Fibroblast of lung (primary cell): Measurements from ENCODE around the gene CYP4F3. TPM values are rescaled to one million over a fixed set of nuclear protein-coding genes. Genes with fewer than 3 reads are reported as not detected.

Experiments
- DNase-seq, 2 donors: peaks; one replicate each; pipeline versions ENCODE4 v3.0.0 to v3.0.0-alpha.2; 2010; ENCODE audit warnings: low read depth in 2 of 2
- H2AFZ ChIP-seq: 2 replicates; pipeline ENCODE4 v1.5.1; 2012; ENCODE audit warnings: low read length, control low read depth, inconsistent platforms
- H3K27ac ChIP-seq: 2 replicates; pipeline ENCODE4 v1.5.1; 2011; ENCODE audit warnings: low read length, control low read depth; ENCODE audit not compliant: insufficient read depth
- H3K27me3 ChIP-seq: 2 replicates; pipeline ENCODE4 v1.5.1; 2011; ENCODE audit warnings: mild to moderate bottlenecking, low read length; ENCODE audit not compliant: control insufficient read depth, insufficient read depth
- H3K36me3 ChIP-seq: 2 replicates; pipeline ENCODE4 v1.5.1; 2011; ENCODE audit warnings: low read length; ENCODE audit not compliant: control insufficient read depth, insufficient read depth
- H3K4me1 ChIP-seq: 2 replicates; pipeline ENCODE4 v1.5.1; 2011; ENCODE audit warnings: low read length; ENCODE audit not compliant: control insufficient read depth, insufficient read depth; ENCODE audit errors: extremely low read depth
- H3K4me2 ChIP-seq: 2 replicates; pipeline ENCODE4 v1.5.1; 2011; ENCODE audit warnings: low read length, control low read depth; ENCODE audit not compliant: insufficient read depth; ENCODE audit errors: extremely low read depth
- H3K4me3 ChIP-seq, 4 experiments: fragments of 200-600 bp in 1 of 4; sonication (generic) in 1 of 4; replicated peaks in 1 of 4; 2 replicates each; pipeline ENCODE4 v1.5.1; 2011 to 2016; ENCODE audit warnings: low read length in 4 of 4, low read depth in 3 of 4, mild to moderate bottlenecking in 3 of 4, control low read depth in 2 of 4, inconsistent platforms in 1 of 4, mixed read lengths in 1 of 4; ENCODE audit not compliant: insufficient read depth in 1 of 4; ENCODE audit errors: control extremely low read depth in 1 of 4
- H3K79me2 ChIP-seq: 2 replicates; pipeline ENCODE4 v1.5.1; 2012; ENCODE audit warnings: mild to moderate bottlenecking, low read length, inconsistent platforms; ENCODE audit not compliant: control insufficient read depth, insufficient read depth
- H3K9ac ChIP-seq: 2 replicates; pipeline ENCODE4 v1.5.1; 2011; ENCODE audit warnings: mild to moderate bottlenecking, low read length, control low read depth; ENCODE audit not compliant: insufficient read depth
- H3K9me3 ChIP-seq: 2 replicates; pipeline ENCODE4 v1.5.1; 2012; ENCODE audit warnings: low read depth, low read length; ENCODE audit not compliant: control insufficient read depth, insufficient read depth
- H4K20me1 ChIP-seq: 2 replicates; pipeline ENCODE4 v1.5.1; 2011; ENCODE audit warnings: low read length; ENCODE audit not compliant: control insufficient read depth, insufficient read depth; ENCODE audit errors: extremely low read depth
- EZH2 ChIP-seq: IDR thresholded peaks from 2 replicates; pipeline ENCODE4 v1.5.1; 2012; ENCODE audit warnings: low read length, control low read depth, mild to moderate bottlenecking; ENCODE audit errors: missing control alignments
- polyA plus RNA-seq, 2 donors: library from polyadenylated mRNA; depleted of rRNA in 1 of 2; stranded (reverse) in 1 of 2; unstranded in 1 of 2; fragments of >200 nt; gene quantifications; 2 replicates each; pipeline ENCODE4 v1.2.1, GENCODE V29; 2011 to 2012; ENCODE audit warnings: missing spikeins in 1 of 2
- total RNA-seq: library from RNA; depleted of rRNA; stranded (reverse); fragments of >200 nt; gene quantifications from 2 replicates; pipeline ENCODE4 v1.2.1, GENCODE V29; 2014
- TF ChIP-seq, protein P1 (sequence below), 2 donors: IDR thresholded peaks in 1 of 2; conservative IDR thresholded peaks in 1 of 2; 1 replicate in 1 of 2; 2 replicates in 1 of 2; pipeline ENCODE4 v1.5.1; 2011 to 2012; ENCODE audit warnings: low read length in 2 of 2, control low read depth in 1 of 2, inconsistent platforms in 1 of 2, low read depth in 1 of 2, mild to moderate bottlenecking in 1 of 2

Gene CYP4F3
- total and polyA plus RNA-seq, 2 donors (not counting 1 experiment from before 2014, with no cell fraction given), result not detected

DNA sequence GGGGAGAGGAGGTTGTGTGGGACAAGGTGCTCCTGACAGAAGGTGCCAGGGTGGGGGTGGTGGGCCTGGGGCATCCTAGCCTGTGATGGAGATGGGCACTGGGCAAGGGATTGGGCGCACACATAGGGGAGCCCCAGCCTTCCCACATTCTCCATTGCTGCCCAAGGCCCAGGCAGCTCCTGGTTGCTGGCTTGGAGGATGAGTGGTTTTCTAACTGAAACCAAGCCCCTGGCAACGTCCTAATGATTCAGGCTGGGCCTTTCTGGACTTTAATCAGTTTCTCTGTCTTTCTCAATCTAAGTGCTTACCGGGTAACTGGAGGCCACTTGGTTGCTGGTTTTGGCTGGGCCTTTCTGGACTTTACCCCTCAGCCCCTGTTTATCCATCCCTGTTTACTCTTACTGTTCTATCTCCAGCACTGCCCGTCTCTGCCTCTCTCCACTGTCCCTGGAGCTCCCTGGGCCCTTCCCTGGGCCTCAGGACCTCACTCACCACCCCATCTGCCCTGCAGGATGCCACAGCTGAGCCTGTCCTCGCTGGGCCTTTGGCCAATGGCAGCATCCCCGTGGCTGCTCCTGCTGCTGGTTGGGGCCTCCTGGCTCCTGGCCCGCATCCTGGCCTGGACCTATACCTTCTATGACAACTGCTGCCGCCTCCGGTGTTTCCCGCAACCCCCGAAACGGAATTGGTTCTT is 354 bp downstream of the CYP4F3 start:
- TF ChIP-seq, protein P1, sequence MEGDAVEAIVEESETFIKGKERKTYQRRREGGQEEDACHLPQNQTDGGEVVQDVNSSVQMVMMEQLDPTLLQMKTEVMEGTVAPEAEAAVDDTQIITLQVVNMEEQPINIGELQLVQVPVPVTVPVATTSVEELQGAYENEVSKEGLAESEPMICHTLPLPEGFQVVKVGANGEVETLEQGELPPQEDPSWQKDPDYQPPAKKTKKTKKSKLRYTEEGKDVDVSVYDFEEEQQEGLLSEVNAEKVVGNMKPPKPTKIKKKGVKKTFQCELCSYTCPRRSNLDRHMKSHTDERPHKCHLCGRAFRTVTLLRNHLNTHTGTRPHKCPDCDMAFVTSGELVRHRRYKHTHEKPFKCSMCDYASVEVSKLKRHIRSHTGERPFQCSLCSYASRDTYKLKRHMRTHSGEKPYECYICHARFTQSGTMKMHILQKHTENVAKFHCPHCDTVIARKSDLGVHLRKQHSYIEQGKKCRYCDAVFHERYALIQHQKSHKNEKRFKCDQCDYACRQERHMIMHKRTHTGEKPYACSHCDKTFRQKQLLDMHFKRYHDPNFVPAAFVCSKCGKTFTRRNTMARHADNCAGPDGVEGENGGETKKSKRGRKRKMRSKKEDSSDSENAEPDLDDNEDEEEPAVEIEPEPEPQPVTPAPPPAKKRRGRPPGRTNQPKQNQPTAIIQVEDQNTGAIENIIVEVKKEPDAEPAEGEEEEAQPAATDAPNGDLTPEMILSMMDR (conservative IDR thresholded peaks at IDR 0.05 in 1 of 2, IDR thresholded peaks at IDR 0.05 in 1 of 2; ENCODE audit: low read depth in 1 of 2, low read length in 2 of 2), result no peak
- TF ChIP-seq EZH2, result no peak
- Histone ChIP-seq H3K36me3 (no peaks in the 10 kb centered on the region), H3K27ac (no peak overlapping the region), H3K4me3 (no peak overlapping the region), H3K4me2 (no peak overlapping the region), H4K20me1 (no peaks in the 10 kb centered on the region), H3K27me3 (no peaks in the 10 kb centered on the region), H3K79me2 (no peaks in the 10 kb centered on the region), H3K9me3 (no peaks in the 10 kb centered on the region), H2AFZ (no peak overlapping the region), H3K4me1 (no peaks in the 10 kb centered on the region), H3K9ac (no peak overlapping the region)
- DNase-seq, result no peak

DNA sequence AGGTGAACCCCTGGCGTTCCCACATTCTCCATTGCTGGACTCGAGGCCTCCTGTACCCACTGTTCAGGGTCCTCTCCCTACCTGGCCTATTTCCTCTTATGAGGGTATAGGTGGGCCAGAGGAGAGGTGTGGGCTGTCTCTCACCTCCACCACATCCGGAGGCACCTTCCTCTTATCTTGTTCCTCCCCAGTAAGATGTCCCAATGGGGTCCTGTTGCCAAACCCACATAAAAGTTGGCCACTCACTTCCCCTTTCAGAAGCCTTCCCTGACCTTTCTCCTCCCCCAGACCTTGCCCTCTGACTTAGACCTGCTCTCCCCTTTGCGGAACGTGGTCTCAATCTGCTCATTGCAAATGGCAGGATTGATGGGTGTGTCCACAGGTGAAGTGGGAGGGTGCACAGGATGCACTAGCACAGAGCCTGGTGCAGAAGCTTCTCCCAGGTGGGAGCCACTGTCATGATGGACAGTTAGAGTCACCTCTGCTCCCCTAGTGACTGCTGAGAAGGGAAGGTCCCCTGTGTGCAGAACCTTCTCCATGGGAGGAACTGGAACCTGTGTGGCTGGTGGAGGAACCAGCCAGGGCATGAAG is 1.3 kb downstream of the CYP4F3 start:
- Histone ChIP-seq H3K27me3 (no peaks in the 10 kb centered on the region), H3K4me1 (no peaks in the 10 kb centered on the region), H3K9ac (no peak overlapping the region), H3K36me3 (no peaks in the 10 kb centered on the region), H3K79me2 (no peaks in the 10 kb centered on the region), H4K20me1 (no peaks in the 10 kb centered on the region), H3K4me2 (no peak overlapping the region), H2AFZ (no peak overlapping the region), H3K27ac (no peak overlapping the region), H3K9me3 (no peaks in the 10 kb centered on the region), H3K4me3 (no peak overlapping the region)
- TF ChIP-seq, protein P1 (conservative IDR thresholded peaks at IDR 0.05 in 1 of 2, IDR thresholded peaks at IDR 0.05 in 1 of 2; ENCODE audit: low read depth in 1 of 2, low read length in 2 of 2), result no peak
- no peak for TF ChIP-seq EZH2
- no peak for DNase-seq

DNA sequence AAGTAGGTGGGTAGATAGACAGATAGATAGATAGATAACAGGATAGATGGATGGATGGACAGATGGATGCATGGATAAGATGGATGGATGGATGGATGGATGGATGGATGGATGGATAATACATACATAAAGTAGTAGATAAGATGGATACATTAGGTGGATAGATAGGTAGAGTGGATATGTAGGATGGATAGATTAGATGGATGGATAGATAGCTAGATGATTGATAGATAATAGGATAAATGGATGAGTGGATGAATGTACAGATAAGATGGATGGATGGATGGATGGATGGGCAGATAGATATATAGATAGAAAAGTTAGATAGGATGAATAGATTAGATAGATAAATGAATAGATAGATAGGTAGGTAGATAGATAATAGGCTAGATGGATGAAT is 2.1 kb downstream of the CYP4F3 start:
- TF ChIP-seq EZH2, result no peak
- TF ChIP-seq, protein P1 (conservative IDR thresholded peaks at IDR 0.05 in 1 of 2, IDR thresholded peaks at IDR 0.05 in 1 of 2; ENCODE audit: low read depth in 1 of 2, low read length in 2 of 2), result no peak
- no peaks in the 10 kb centered on the region for H3K9me3 ChIP-seq
- no peak for DNase-seq
- H3K27ac ChIP-seq, result no peak overlapping the region
- no peaks in the 10 kb centered on the region for H3K27me3 ChIP-seq
- H3K79me2 ChIP-seq, result no peaks in the 10 kb centered on the region
- H3K4me2 ChIP-seq, result no peak overlapping the region
- H2AFZ ChIP-seq, result no peak overlapping the region
- no peaks in the 10 kb centered on the region for H3K36me3 ChIP-seq
- H3K4me3 ChIP-seq, result no peak overlapping the region
- H3K4me1 ChIP-seq, result no peaks in the 10 kb centered on the region
- no peaks in the 10 kb centered on the region for H4K20me1 ChIP-seq
- H3K9ac ChIP-seq, result no peak overlapping the region
